RWPE2 (cell line): Measurements from ENCODE around the gene CPA5.

ENCODE experiments used
- ATAC-seq: fragments of 200-7000 bp; cut with Tn5 transposase; 3 replicates; pipeline ENCODE4 v1.9.1; 2021; ENCODE audit warnings: low read depth
- DNase-seq: peaks from one replicate; pipeline ENCODE4 v3.0.0-alpha.2; 2020; ENCODE audit warnings: low spot score
- H3K27ac ChIP-seq: fragments of 450-650 bp; 2 replicates; pipeline ENCODE4 v1.5.1; 2017; ENCODE audit warnings: mild to moderate bottlenecking; ENCODE audit not compliant: poor library complexity, severe bottlenecking
- H3K27me3 ChIP-seq: fragments of 250-450 bp; sonication (Bioruptor Pico); 2 replicates; pipeline ENCODE4 v1.5.1; 2021; ENCODE audit warnings: mild to moderate bottlenecking, moderate library complexity; ENCODE audit not compliant: insufficient read depth, poor library complexity, severe bottlenecking
- H3K36me3 ChIP-seq: fragments of 250-450 bp; sonication (Bioruptor Pico); 2 replicates; pipeline ENCODE4 v1.5.1; 2020; ENCODE audit warnings: low read depth, mild to moderate bottlenecking, moderate library complexity
- H3K4me1 ChIP-seq: fragments of 250-450 bp; sonication (Bioruptor Pico); 2 replicates; pipeline ENCODE4 v1.5.1; 2021; ENCODE audit warnings: mild to moderate bottlenecking, moderate library complexity; ENCODE audit not compliant: insufficient read depth, poor library complexity, severe bottlenecking
- H3K4me3 ChIP-seq: fragments of 250-450 bp; sonication (Bioruptor Pico); 2 replicates; pipeline ENCODE4 v1.5.1; 2021; ENCODE audit warnings: mild to moderate bottlenecking, moderate library complexity; ENCODE audit not compliant: severe bottlenecking
- H3K9me3 ChIP-seq: fragments of 250-450 bp; sonication (Bioruptor Pico); 2 replicates; pipeline ENCODE4 v1.5.1; 2021; ENCODE audit warnings: mild to moderate bottlenecking, moderate library complexity; ENCODE audit not compliant: severe bottlenecking
- CTCF ChIP-seq: fragments of 450-650 bp; IDR thresholded peaks from one replicate; pipeline ENCODE4 v1.5.1; 2017; ENCODE audit warnings: mild to moderate bottlenecking, moderate library complexity; ENCODE audit not compliant: poor library complexity, severe bottlenecking

Gene CPA5

DNA sequence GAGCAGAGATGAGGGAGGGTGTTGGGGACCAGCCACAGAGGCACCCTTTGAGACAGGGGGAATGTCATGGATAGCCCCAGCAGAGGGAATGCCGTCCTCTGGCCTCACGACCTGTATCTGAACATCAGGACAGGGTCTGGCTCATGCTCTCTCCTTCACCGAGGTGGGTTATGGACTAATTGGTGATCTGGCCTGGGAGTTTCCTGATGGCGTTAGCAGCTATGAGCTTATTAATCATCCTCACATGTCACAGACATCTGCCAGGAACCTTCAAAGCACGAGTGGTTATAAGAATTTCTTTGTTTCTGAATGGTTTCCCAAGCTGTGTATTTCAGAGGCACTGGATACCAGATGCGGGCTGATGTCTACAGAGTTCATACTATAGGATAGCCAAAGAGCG, 44.8 kb upstream of the CPA5 start:
- Histone ChIP-seq H3K4me3 (no peak overlapping the region), H3K27me3 (no peaks in the 10 kb centered on the region), H3K27ac (no peak overlapping the region), H3K9me3 (no peaks in the 10 kb centered on the region), H3K36me3 (peaks cover 57% of the 10 kb centered on the region), H3K4me1 (peaks cover under 1% of the 10 kb centered on the region)
- DNase-seq (no peak), ATAC-seq (no peak)
- TF ChIP-seq CTCF, result no peak

DNA sequence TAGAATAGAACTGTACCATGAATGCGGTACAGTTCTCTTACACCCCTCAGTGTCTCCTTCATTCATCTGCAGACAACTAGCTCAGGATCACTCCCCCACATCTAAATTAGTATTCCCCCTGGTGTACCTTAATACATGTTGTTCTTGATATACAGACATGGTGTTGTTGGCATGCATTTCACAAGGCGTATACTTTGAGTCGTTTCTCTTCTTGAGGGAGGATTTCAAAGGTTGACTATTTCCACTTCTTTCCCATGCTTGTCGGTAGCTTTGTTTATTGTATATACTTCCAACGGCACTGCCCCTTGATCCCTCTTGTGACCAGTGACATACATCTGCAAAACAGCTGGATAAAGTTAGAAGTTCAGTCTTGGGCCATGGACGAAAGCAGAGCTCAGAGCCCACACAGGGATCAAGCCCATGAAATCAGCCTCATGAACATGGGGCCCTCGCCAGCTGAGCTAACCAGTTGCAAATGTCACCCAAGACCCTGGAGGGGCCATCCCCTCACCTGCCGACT, 43.1 kb upstream of the CPA5 start:
- ATAC-seq (no peak), DNase-seq (no peak)
- Histone ChIP-seq H3K27me3 (no peaks in the 10 kb centered on the region), H3K4me3 (no peak overlapping the region), H3K27ac (no peak overlapping the region), H3K4me1 (no peaks in the 10 kb centered on the region), H3K36me3 (peaks cover 70% of the 10 kb centered on the region), H3K9me3 (no peaks in the 10 kb centered on the region)
- TF ChIP-seq CTCF, result no peak

DNA sequence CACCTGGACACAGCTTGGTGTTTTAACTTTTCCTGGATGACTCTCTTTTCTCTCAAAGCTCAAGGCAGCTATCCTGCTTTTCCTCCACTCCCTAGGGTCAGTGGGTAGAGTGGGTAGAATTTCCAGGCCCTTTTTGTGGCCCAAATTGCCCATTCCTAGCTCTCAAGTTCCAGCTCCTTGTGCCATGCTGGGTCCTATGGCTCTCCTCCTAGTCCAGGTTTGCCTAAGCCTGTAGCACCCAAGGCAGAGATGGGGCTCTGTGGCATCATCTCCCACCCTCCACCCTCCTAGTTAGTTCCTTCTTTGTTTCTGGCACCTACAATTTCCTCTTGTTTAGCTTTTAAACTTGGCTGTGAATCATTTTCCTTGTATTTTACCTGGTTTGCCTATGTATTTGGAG, 42.0 kb upstream of the CPA5 start:
- no peak overlapping the region for H3K4me3 ChIP-seq
- H3K9me3 ChIP-seq, result no peaks in the 10 kb centered on the region
- no peaks in the 10 kb centered on the region for H3K27me3 ChIP-seq
- no peaks in the 10 kb centered on the region for H3K4me1 ChIP-seq
- H3K36me3 ChIP-seq, result peaks cover 73% of the 10 kb centered on the region
- DNase-seq (no peak), ATAC-seq (no peak)
- no peak for TF ChIP-seq CTCF
- H3K27ac ChIP-seq, result no peak overlapping the region

DNA sequence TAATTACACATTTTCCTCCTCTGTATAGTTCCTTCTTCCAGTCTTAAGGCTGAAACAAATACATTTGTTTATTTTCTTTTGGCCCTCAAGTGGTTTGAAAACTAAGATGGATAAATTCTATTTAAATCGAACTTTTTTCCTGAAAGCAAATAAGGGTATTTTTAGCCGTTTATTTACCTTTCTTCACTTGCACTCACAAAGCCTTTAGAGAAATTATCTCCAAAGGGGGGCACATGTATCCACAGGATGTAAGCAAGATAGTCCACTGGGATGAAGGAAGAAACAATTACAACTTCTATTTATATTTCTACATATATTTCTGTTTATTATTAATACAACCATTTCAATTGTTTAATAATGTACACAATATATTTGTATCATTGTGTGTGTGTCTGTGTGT, 41.5 kb upstream of the CPA5 start:
- DNase-seq, result no peak
- peaks cover 73% of the 10 kb centered on the region for H3K36me3 ChIP-seq
- TF ChIP-seq CTCF, result no peak
- no peaks in the 10 kb centered on the region for H3K9me3 ChIP-seq
- no peak for ATAC-seq
- H3K27me3 ChIP-seq, result no peaks in the 10 kb centered on the region
- H3K4me1 ChIP-seq, result no peaks in the 10 kb centered on the region
- H3K27ac ChIP-seq, result no peak overlapping the region
- no peak overlapping the region for H3K4me3 ChIP-seq

DNA sequence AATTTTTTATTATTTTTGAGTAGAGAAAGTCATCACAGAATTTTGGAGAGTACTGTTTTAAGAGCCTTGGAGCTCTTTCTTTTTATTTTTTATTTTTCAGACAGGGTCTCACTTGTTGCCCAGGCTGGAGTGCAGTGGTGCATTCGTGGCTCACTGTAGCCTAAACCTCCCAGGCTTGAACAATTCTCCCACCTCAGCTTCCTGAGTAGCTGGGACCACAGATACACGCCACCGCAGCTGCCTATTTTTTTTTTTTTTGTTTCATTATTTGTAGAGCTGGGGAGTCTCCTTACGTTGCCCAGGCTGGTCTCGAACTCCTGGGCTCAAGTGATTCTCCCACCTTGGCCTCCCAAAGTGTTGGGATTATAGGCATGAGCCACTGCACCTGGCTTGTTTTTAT, 41.1 kb upstream of the CPA5 start:
- ATAC-seq (no peak), DNase-seq (no peak)
- peaks cover 69% of the 10 kb centered on the region for H3K36me3 ChIP-seq
- H3K27me3 ChIP-seq, result no peaks in the 10 kb centered on the region
- H3K4me1 ChIP-seq, result no peaks in the 10 kb centered on the region
- no peak for TF ChIP-seq CTCF
- H3K4me3 ChIP-seq, result no peak overlapping the region
- H3K27ac ChIP-seq, result no peak overlapping the region
- no peaks in the 10 kb centered on the region for H3K9me3 ChIP-seq
